HCT116 (cell line): Measurements from ENCODE around the gene RAB40C. TPM values are rescaled to one million over a fixed set of nuclear protein-coding genes. Genes with fewer than 3 reads are reported as not detected.

Experiments used
- ATAC-seq: fragments of 200-7000 bp; cut with Tn5 transposase; 2 replicates; pipeline ENCODE4 v1.9.1; 2020; ENCODE audit warnings: mild to moderate bottlenecking, moderate library complexity
- BruUV-seq: library from RNA; stranded (reverse); fragments of 400-500 nt; replicated peaks from 2 replicates; lab custom pipeline; 2021; lab: Mats Ljungman, UMichigan
- CTCF ChIA-PET: fragments of 300-600 bp; sonication (Branson Sonifier 250); formaldehyde crosslinking; loops from one replicate; lab custom pipeline; 2021; ENCODE audit warnings: antibody characterized with exemption; lab: Charles Lee
- POLR2A ChIA-PET: fragments of 300-600, 350-600 bp; sonication (Branson Sonifier 250); formaldehyde crosslinking; loops from one replicate; lab custom pipeline; 2021; ENCODE audit warnings: antibody characterized with exemption; lab: Charles Lee
- RAD21 ChIA-PET, 2 experiments: fragments of 300-600 bp; sonication (Branson Sonifier 250); formaldehyde crosslinking; loops; one replicate each; lab custom pipeline; 2023; ENCODE audit warnings: low total read pairs in 2 of 2; ENCODE audit not compliant: uncharacterized antibody in 2 of 2, unreplicated experiment in 2 of 2, low non-redundant PET in 1 of 2; lab: Charles Lee
- DNase-seq: peaks from one replicate; pipeline ENCODE4 v3.0.0-alpha.2; 2010; ENCODE audit warnings: low read depth, low spot score
- H2AFZ ChIP-seq: fragments of 200-600 bp; shearing (Covaris generic), sonication (generic); 2 replicates; pipeline ENCODE4 v1.6.1; 2017; ENCODE audit warnings: low read depth, mixed run types, mixed read lengths, antibody characterized with exemption, low read length; ENCODE audit not compliant: poor library complexity, severe bottlenecking
- H3K27ac ChIP-seq: 2 replicates; pipeline ENCODE4 v1.5.1; 2012; ENCODE audit warnings: low read depth, low read length
- H3K27me3 ChIP-seq: fragments of 200-600 bp; sonication (generic); 2 replicates; pipeline ENCODE4 v1.6.1; 2016; ENCODE audit warnings: mixed run types, low read length, mixed read lengths; ENCODE audit not compliant: insufficient read depth
- H3K36me3 ChIP-seq, 2 experiments: fragments of 200-500 bp in 1 of 2; fragments of 200-600 bp in 1 of 2; sonication (Bioruptor generic) in 1 of 2; sonication (generic) in 1 of 2; 2 replicates each; pipeline versions ENCODE4 v1.5.1 to v1.6.1; 2014 to 2016; ENCODE audit warnings: low read length in 2 of 2, inconsistent platforms in 1 of 2, mixed read lengths in 1 of 2, mixed run types in 1 of 2; ENCODE audit not compliant: insufficient read depth in 2 of 2, control insufficient read depth in 1 of 2
- H3K4me1 ChIP-seq, 2 experiments: fragments of 200-600 bp in 1 of 2; sonication (generic) in 1 of 2; 2 replicates each; pipeline versions ENCODE4 v1.5.1 to v1.6.1; 2012 to 2017; ENCODE audit warnings: low read length in 2 of 2, inconsistent platforms in 1 of 2, mild to moderate bottlenecking in 1 of 2, mixed read lengths in 1 of 2, mixed run types in 1 of 2, moderate library complexity in 1 of 2; ENCODE audit not compliant: insufficient read depth in 2 of 2, control insufficient read depth in 1 of 2
- H3K4me2 ChIP-seq: fragments of 200-600 bp; sonication (generic); 2 replicates; pipeline ENCODE4 v1.6.1; 2017; ENCODE audit warnings: mixed run types, low read length, mixed read lengths
- H3K4me3 ChIP-seq, 2 experiments: fragments of 200-600 bp in 1 of 2; sonication (generic) in 1 of 2; replicated peaks in 1 of 2; 2 replicates each; pipeline ENCODE4 v1.5.1; 2011 to 2016; ENCODE audit warnings: low read length in 2 of 2, control low read depth in 1 of 2, low read depth in 1 of 2, mild to moderate bottlenecking in 1 of 2, mixed read lengths in 1 of 2, mixed run types in 1 of 2
- H3K79me2 ChIP-seq: fragments of 200-600 bp; sonication (generic); 2 replicates; pipeline ENCODE4 v1.6.1; 2017; ENCODE audit warnings: mild to moderate bottlenecking, mixed run types, low read length, moderate library complexity, mixed read lengths; ENCODE audit not compliant: insufficient read depth
- H3K9ac ChIP-seq: fragments of 200-600 bp; sonication (generic); 2 replicates; pipeline ENCODE4 v1.6.1; 2016; ENCODE audit warnings: low read length, mixed read lengths
- H3K9me2 ChIP-seq: fragments of 200-600 bp; sonication (generic), shearing (Covaris generic); 2 replicates; pipeline ENCODE4 v1.6.1; 2017; ENCODE audit warnings: mixed run types, mild to moderate bottlenecking, moderate library complexity; ENCODE audit not compliant: insufficient read depth
- H3K9me3 ChIP-seq, 2 experiments: fragments of 200-500 bp in 1 of 2; fragments of 200-600 bp in 1 of 2; sonication (Bioruptor generic) in 1 of 2; sonication (generic) in 1 of 2; 2 replicates each; pipeline ENCODE4 v1.6.1; 2014 to 2017; ENCODE audit warnings: low read length in 2 of 2, mixed read lengths in 2 of 2, inconsistent platforms in 1 of 2, low read depth in 1 of 2, mild to moderate bottlenecking in 1 of 2, mixed run types in 1 of 2, moderate library complexity in 1 of 2; ENCODE audit not compliant: control insufficient read depth in 1 of 2, insufficient read depth in 1 of 2
- H4K20me1 ChIP-seq: fragments of 200-600 bp; sonication (generic), shearing (Covaris generic); 2 replicates; pipeline ENCODE4 v1.6.1; 2017; ENCODE audit warnings: mixed run types, mild to moderate bottlenecking, moderate library complexity; ENCODE audit not compliant: insufficient read depth
- ATF3 ChIP-seq: IDR thresholded peaks from 2 replicates; pipeline ENCODE4 v1.6.1; 2012
- CBX3 ChIP-seq: IDR thresholded peaks from 2 replicates; pipeline ENCODE4 v1.6.1; 2012; ENCODE audit warnings: low read depth
- CEBPB ChIP-seq: IDR thresholded peaks from 2 replicates; pipeline ENCODE4 v1.6.1; 2012; ENCODE audit warnings: low read depth
- CTCF ChIP-seq, 3 experiments: fragments of 200-600 bp in 1 of 3; sonication (generic) in 1 of 3; IDR thresholded peaks in 2 of 3; conservative IDR thresholded peaks in 1 of 3; 2 replicates each; pipeline ENCODE4 v1.5.1; 2012 to 2017; ENCODE audit warnings: low read depth in 2 of 3, low read length in 2 of 3, antibody characterized with exemption in 1 of 3, borderline replicate concordance in 1 of 3, control low read depth in 1 of 3, mild to moderate bottlenecking in 1 of 3, mixed read lengths in 1 of 3, mixed run types in 1 of 3, moderate library complexity in 1 of 3; ENCODE audit not compliant: insufficient read depth in 1 of 3
- EGR1 ChIP-seq: IDR thresholded peaks from 2 replicates; pipeline ENCODE4 v1.6.1; 2012; ENCODE audit warnings: low read depth
- ELF1 ChIP-seq: IDR thresholded peaks from 2 replicates; pipeline ENCODE4 v1.6.1; 2012; ENCODE audit warnings: low read depth, borderline replicate concordance
- EZH2 ChIP-seq: fragments of 200-600 bp; sonication (generic); IDR thresholded peaks from 2 replicates; pipeline ENCODE4 v1.6.1; 2017; ENCODE audit warnings: antibody characterized with exemption, mixed run types
- EZH2phosphoT487 ChIP-seq: fragments of 200-600 bp; IDR thresholded peaks from 2 replicates; pipeline ENCODE4 v1.6.1; 2018; ENCODE audit warnings: antibody characterized with exemption, borderline replicate concordance
- FOSL1 ChIP-seq: IDR thresholded peaks from 2 replicates; pipeline ENCODE4 v1.6.1; 2012; ENCODE audit warnings: low read depth
- JUND ChIP-seq: IDR thresholded peaks from 2 replicates; pipeline ENCODE4 v1.6.1; 2012
- MAX ChIP-seq: IDR thresholded peaks from 2 replicates; pipeline ENCODE4 v1.6.1; 2012
- POLR2A ChIP-seq: IDR thresholded peaks from 2 replicates; pipeline ENCODE4 v1.7.0; 2011; ENCODE audit warnings: borderline replicate concordance; ENCODE audit not compliant: insufficient read depth, insufficient read length; ENCODE audit errors: extremely low read depth
- POLR2AphosphoS5 ChIP-seq: IDR thresholded peaks from 2 replicates; pipeline ENCODE4 v1.6.1; 2011; ENCODE audit warnings: mild to moderate bottlenecking, low read depth, low read length, moderate library complexity
- RAD21 ChIP-seq: IDR thresholded peaks from 2 replicates; pipeline ENCODE4 v1.6.1; 2012; ENCODE audit warnings: low read depth, mild to moderate bottlenecking
- SIN3A ChIP-seq: IDR thresholded peaks from 2 replicates; pipeline ENCODE4 v1.6.1; 2012; ENCODE audit warnings: low read depth
- SP1 ChIP-seq: IDR thresholded peaks from 2 replicates; pipeline ENCODE4 v1.6.1; 2012; ENCODE audit warnings: low read depth
- SRF ChIP-seq: IDR thresholded peaks from 2 replicates; pipeline ENCODE4 v1.6.1; 2012; ENCODE audit warnings: low read depth
- TCF7L2 ChIP-seq: IDR thresholded peaks from 2 replicates; pipeline ENCODE4 v1.7.0; 2011; ENCODE audit warnings: borderline replicate concordance, inconsistent platforms; ENCODE audit not compliant: insufficient read depth, insufficient read length; ENCODE audit errors: extremely low read depth
- YY1 ChIP-seq: IDR thresholded peaks from 2 replicates; pipeline ENCODE4 v1.6.1; 2011; ENCODE audit warnings: low read length, low read depth, moderate library complexity, mild to moderate bottlenecking; ENCODE audit not compliant: insufficient replicate concordance; ENCODE audit errors: extremely low read depth
- ZBTB33 ChIP-seq: IDR thresholded peaks from 2 replicates; pipeline ENCODE4 v1.6.1; 2011; ENCODE audit warnings: mild to moderate bottlenecking, low read length, moderate library complexity; ENCODE audit not compliant: insufficient replicate concordance; ENCODE audit errors: extremely low read depth
- ZFX ChIP-seq: fragments of 450-650 bp; IDR thresholded peaks from 2 replicates; pipeline ENCODE4 v1.6.1; 2017
- ZNF274 ChIP-seq: fragments of 200-500 bp; sonication (Bioruptor generic); IDR thresholded peaks from 2 replicates; pipeline ENCODE4 v1.6.1; 2014; ENCODE audit warnings: mild to moderate bottlenecking, low read depth, low read length, inconsistent platforms
- intact Hi-C: fragments of 100-400 bp; cut with micrococcal nuclease; formaldehyde crosslinking; loops from 2 replicates; pipeline ENCODE4 v1.10.0; 2022
- total RNA-seq: library from RNA; stranded (reverse); gene quantifications from one replicate; pipeline ENCODE4 v1.2.1, GENCODE V29; 2021; ENCODE audit not compliant: unreplicated experiment

RAB40C gene
- total RNA-seq, 1 experiment from 2014 or later: 14.1 TPM

GRCh38 chr16:648781-649589 is 59.1 kb downstream of the RAB40C start, which contains the start of gene WDR90:
TSS of gene WDR90 (plus strand) at chr16:649365. CDS start at chr16:649417, 52 bp downstream.
- Histone ChIP-seq H3K4me2 (peak within 1 kb of the TSS; percentile 84), H3K36me3 (no peaks in the 10 kb centered on the region), H3K9ac (peak within 1 kb of the TSS; percentile 82), H3K27me3 (no peaks in the 10 kb centered on the region), H3K4me3 (peak within 1 kb of the TSS; percentile 64 to 68), H3K27ac (peak within 1 kb of the TSS; percentile 96), H3K4me1 (peaks cover 19 to 40% of the 10 kb centered on the region in 2 experiments), H3K9me3 (no peaks in the 10 kb centered on the region), H4K20me1 (no peaks in the 10 kb centered on the region), H3K9me2 (no peaks in the 10 kb centered on the region), H3K79me2 (peaks cover 27% of the 10 kb centered on the region), H2AFZ (no peak within 1 kb of the TSS)
- DNase-seq (peak; percentile 59), ATAC-seq (peak; percentile 66)
- CTCF ChIA-PET: interaction anchor here (1.9 to 2.3 kb wide), 2 partner anchors 11 to 30 kb away, joined by 5 to 13 read pairs; no protein-coding TSS in a partner anchor
- BruUV-seq: no TSS peak
- RAD21 ChIA-PET: no interaction called here
- intact Hi-C loops: no loop called here
- POLR2A ChIA-PET: no interaction called here
- TF ChIP-seq YY1 (peak; percentile 92), EZH2 (no peak), CBX3 (no peak), SP1 (no peak), CTCF (IDR thresholded peaks at IDR 0.05 in 2 of 3, conservative IDR thresholded peaks at IDR 0.05 in 1 of 3; ENCODE audit: borderline replicate concordance in 1 of 3, insufficient read depth in 1 of 3, low read depth in 2 of 3, low read length in 2 of 3) (no peak), ATF3 (no peak), ZFX (peak; percentile 96), ZBTB33 (no peak), TCF7L2 (no peak), MAX (peak; percentile 90), ZNF274 (no peak), EZH2phosphoT487 (no peak), RAD21 (no peak), POLR2A (peak; percentile 44), SRF (no peak), SIN3A (peak; percentile 72), EGR1 (no peak), FOSL1 (no peak), ELF1 (no peak; the same call in 1 of the 2 replicates), CEBPB (no peak), JUND (no peak), POLR2AphosphoS5 (no peak; the same call in 1 of the 2 replicates)
